Measurements from ENCODE around the gene LRBA.

LRBA gene

GRCh38 chr4:150299816-150300215 lies 715.3 kb downstream of the LRBA start:
- DNase-seq = no peak

- peak in 1 of 4 experiments; percentile 3 for DNase-seq
Observed at GRCh38 chr4:150297861-150298474, 717.1 kb downstream of the LRBA start.

- no peak for DNase-seq
Observed at GRCh38 chr4:150289881-150290280, 725.2 kb downstream of the LRBA start.

GRCh38 chr4:150289198-150289597 lies 725.9 kb downstream of the LRBA start:
- DNase-seq = no peak

GRCh38 chr4:150286656-150287055 lies 728.4 kb downstream of the LRBA start:
- no peak for DNase-seq

- no peak for DNase-seq
Observed at GRCh38 chr4:150283689-150284088, 731.4 kb downstream of the LRBA start.

GRCh38 chr4:150280975-150281374 lies 734.1 kb downstream of the LRBA start:
- DNase-seq = no peak

- no peak for DNase-seq
Observed at GRCh38 chr4:150280081-150280895, 734.8 kb downstream of the LRBA start.

- DNase-seq = no peak
Observed at GRCh38 chr4:150278206-150278605, 736.9 kb downstream of the LRBA start.

GRCh38 chr4:150268444-150268843 lies 746.6 kb downstream of the LRBA start:
- DNase-seq = no peak

GRCh38 chr4:150265806-150266205 lies 749.3 kb downstream of the LRBA start:
- no peak for DNase-seq

- DNase-seq = no peak
Observed at GRCh38 chr4:150264595-150265161, 750.4 kb downstream of the LRBA start.

GRCh38 chr4:150262611-150263010 lies 752.5 kb downstream of the LRBA start:
- DNase-seq = no peak

GRCh38 chr4:150261571-150261970 lies 753.5 kb downstream of the LRBA start:
- DNase-seq = no peak

GRCh38 chr4:150259861-150260567 lies 755.1 kb downstream of the LRBA start:
- DNase-seq = no peak

- no peak for DNase-seq
Observed at GRCh38 chr4:150258569-150258968, 756.5 kb downstream of the LRBA start.

- no peak for DNase-seq
Observed at GRCh38 chr4:150256841-150257730, 758.0 kb downstream of the LRBA start.

GRCh38 chr4:150256225-150256620 lies 758.9 kb downstream of the LRBA start:
- no peak for DNase-seq

- no peak for DNase-seq
Observed at GRCh38 chr4:150255610-150256224, 759.4 kb downstream of the LRBA start.

GRCh38 chr4:150253965-150254630 lies 761.0 kb downstream of the LRBA start:
- no peak for DNase-seq

GRCh38 chr4:150253416-150253815 lies 761.7 kb downstream of the LRBA start:
- no peak for DNase-seq

All from activated naive CD4-positive, alpha-beta T cell (primary cell).